Thyroid gland (tissue), 4 donors: ENCODE data around the gene FAM47B. TPM values are rescaled to one million over a fixed set of nuclear protein-coding genes. Genes with fewer than 3 reads are reported as not detected.

Experiments used
- DNase-seq, 2 donors: peaks; one replicate each; pipeline ENCODE4 v3.0.0-alpha.2; 2019
- H3K27ac ChIP-seq, 3 donors: fragments of 200-600 bp; sonication (generic); 1 replicate in 2 of 3; 2 replicates in 1 of 3; pipeline ENCODE4 v1.5.1; 2016 to 2019; ENCODE audit warnings: mild to moderate bottlenecking in 1 of 3, moderate library complexity in 1 of 3
- H3K27me3 ChIP-seq: fragments of 200-600 bp; sonication (generic); one replicate; pipeline ENCODE4 v1.5.1; 2019
- H3K36me3 ChIP-seq, 2 donors: fragments of 200-600 bp; sonication (generic); one replicate each; pipeline ENCODE4 v1.5.1; 2016 to 2019
- H3K4me1 ChIP-seq, 2 donors: fragments of 200-600 bp; sonication (generic); one replicate each; pipeline ENCODE4 v1.5.1; 2017 to 2019
- H3K4me3 ChIP-seq, 3 donors: fragments of 200-600 bp; sonication (generic); replicated peaks in 1 of 3; 1 replicate in 2 of 3; 2 replicates in 1 of 3; pipeline ENCODE4 v1.5.1; 2016; ENCODE audit warnings: mild to moderate bottlenecking in 1 of 3
- H3K9me3 ChIP-seq: fragments of 200-600 bp; sonication (generic); one replicate; pipeline ENCODE4 v1.5.1; 2017
- CTCF ChIP-seq, 6 experiments: fragments of 200-600 bp in 3 of 6; fragments of 450-650 bp in 3 of 6; sonication (generic) in 3 of 6; IDR thresholded peaks; one replicate each; pipeline ENCODE4 v1.5.1; 2016 to 2019; ENCODE audit warnings: antibody characterized with exemption in 6 of 6, mild to moderate bottlenecking in 2 of 6, inconsistent platforms in 1 of 6, moderate library complexity in 1 of 6
- POLR2A ChIP-seq, 2 donors: fragments of 450-650 bp; IDR thresholded peaks; one replicate each; pipeline ENCODE4 v1.6.1; 2017; ENCODE audit warnings: antibody characterized with exemption in 2 of 2, mild to moderate bottlenecking in 2 of 2, moderate library complexity in 1 of 2
- WGBS, 2 donors: methylation state at CpG; one replicate each; pipeline ENCODE4 v1.1.5; 2017; 5-methylcytosine and 5-hydroxymethylcytosine counted together
- intact Hi-C: fragments of 100-400 bp; cut with DNase I; formaldehyde crosslinking; loops from one replicate; pipeline ENCODE4 v1.15.1; 2023
- total RNA-seq, 4 donors: library from RNA; depleted of rRNA; stranded (reverse); fragments of >200 nt; gene quantifications; one replicate each; pipeline ENCODE4 v1.2.3, GENCODE V29; 2016

The FAM47B gene
- total RNA-seq = not detected

GRCh38 chrX:34942496-34942895 is at the start of gene FAM47B:
Gene FAM47B (plus strand): TSS chrX:34942796. CDS start chrX:34942832, 36 bp downstream.
- Histone ChIP-seq H3K4me1 (no peaks in the 10 kb centered on the region), H3K36me3 (no peaks in the 10 kb centered on the region), H3K27me3 (no peaks in the 10 kb centered on the region), H3K9me3 (no peaks in the 10 kb centered on the region), H3K4me3 (no peak within 1 kb of the TSS), H3K27ac (no peak within 1 kb of the TSS)
- TF ChIP-seq CTCF (IDR thresholded peaks at IDR 0.05) (no peak), POLR2A (IDR thresholded peaks at IDR 0.05) (no peak)
- intact Hi-C loops = no loop called here
- 92 to 93% methylated on average over 8 to 11 of the region's 11 CpGs for WGBS, 2 donors
- no peak for DNase-seq

GRCh38 chrX:34893741-34894140 is 48.9 kb upstream of the FAM47B start:
- Histone ChIP-seq H3K36me3 (no peaks in the 10 kb centered on the region), H3K4me3 (no peak overlapping the region), H3K27ac (no peak overlapping the region), H3K9me3 (peaks cover 4% of the 10 kb centered on the region), H3K27me3 (no peaks in the 10 kb centered on the region), H3K4me1 (no peaks in the 10 kb centered on the region)
- intact Hi-C loops = no loop called here
- WGBS, 2 donors = 92 to 100% methylated on average over 1 of the region's 1 CpG
- TF ChIP-seq POLR2A (IDR thresholded peaks at IDR 0.05) (no peak), CTCF (IDR thresholded peaks at IDR 0.05) (peak in 1 of 6 experiments; percentile 11)
- no peak for DNase-seq

GRCh38 chrX:34900691-34901090 is 41.9 kb upstream of the FAM47B start:
- H3K4me1 ChIP-seq = no peaks in the 10 kb centered on the region
- TF ChIP-seq CTCF (IDR thresholded peaks at IDR 0.05) (no peak), POLR2A (IDR thresholded peaks at IDR 0.05) (no peak)
- H3K36me3 ChIP-seq = no peaks in the 10 kb centered on the region
- H3K4me3 ChIP-seq = no peak overlapping the region
- no peaks in the 10 kb centered on the region for H3K9me3 ChIP-seq
- DNase-seq = no peak
- no peaks in the 10 kb centered on the region for H3K27me3 ChIP-seq
- H3K27ac ChIP-seq = no peak overlapping the region
- intact Hi-C loops = no loop called here

DNA sequence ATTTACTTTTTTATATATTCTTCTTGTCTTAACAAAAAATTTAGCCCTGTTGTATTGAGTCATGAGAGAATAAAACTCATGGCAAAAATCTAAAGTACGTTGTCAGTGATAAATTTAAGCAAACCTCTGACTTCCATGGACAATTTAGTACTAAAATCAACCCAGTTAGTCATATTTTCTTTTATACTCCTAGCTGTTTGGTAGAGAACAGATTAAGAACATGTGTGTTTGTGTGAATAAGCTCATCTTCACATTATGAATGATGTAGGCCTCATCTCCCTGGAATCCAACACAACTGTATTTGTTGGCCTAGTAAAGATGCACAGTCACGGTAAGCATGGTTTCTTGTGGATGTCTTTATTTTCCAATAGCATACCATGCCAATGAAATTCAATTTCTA is 40.8 kb upstream of the FAM47B start:
- H3K27me3 ChIP-seq = no peaks in the 10 kb centered on the region
- H3K4me3 ChIP-seq = no peak overlapping the region
- no peaks in the 10 kb centered on the region for H3K9me3 ChIP-seq
- H3K36me3 ChIP-seq = no peaks in the 10 kb centered on the region
- 85% methylated on average over 2 of the region's 2 CpGs for WGBS, 2 donors
- intact Hi-C loops = no loop called here
- H3K27ac ChIP-seq = no peak overlapping the region
- no peak for DNase-seq
- no peaks in the 10 kb centered on the region for H3K4me1 ChIP-seq
- no peak for TF ChIP-seq POLR2A (IDR thresholded peaks at IDR 0.05)
- TF ChIP-seq CTCF (IDR thresholded peaks at IDR 0.05) = no peak

DNA sequence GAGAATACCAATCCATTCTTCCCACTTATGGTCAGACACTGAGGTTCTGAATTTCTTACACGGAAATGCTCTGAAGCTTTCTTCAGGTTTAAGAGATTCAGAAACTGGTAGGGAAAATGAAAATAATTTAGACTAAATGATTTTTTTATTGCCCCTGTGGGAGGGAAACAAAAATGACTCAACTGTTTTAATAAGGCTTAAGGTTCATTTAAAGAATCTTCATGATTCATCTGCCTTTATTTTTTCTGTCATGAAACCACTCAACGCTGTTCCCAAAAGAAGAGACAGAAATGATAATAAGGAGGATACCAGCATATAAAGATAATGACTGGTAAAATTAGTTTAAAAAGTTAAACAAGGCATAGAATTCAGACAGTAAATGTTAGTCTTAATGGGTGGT is 39.3 kb upstream of the FAM47B start:
- intact Hi-C loops = no loop called here
- Histone ChIP-seq H3K27me3 (no peaks in the 10 kb centered on the region), H3K9me3 (no peaks in the 10 kb centered on the region), H3K4me1 (no peaks in the 10 kb centered on the region), H3K27ac (no peak overlapping the region), H3K36me3 (no peaks in the 10 kb centered on the region), H3K4me3 (no peak overlapping the region)
- DNase-seq = no peak
- no peak for TF ChIP-seq POLR2A (IDR thresholded peaks at IDR 0.05)
- TF ChIP-seq CTCF (IDR thresholded peaks at IDR 0.05) = no peak
- WGBS, 2 donors = 83 to 87% methylated on average over 2 of the region's 2 CpGs
